CD14-positive monocyte (primary cell): ENCODE results near the gene NFKB1. TPM values are rescaled to one million over a fixed set of nuclear protein-coding genes. Genes with fewer than 3 reads are reported as not detected.
A peak's percentile ranks its signal among the peaks of the same experiment; 100 is the strongest.

Experiments used
- DNase-seq, 3 donors: peaks; one replicate each; pipeline ENCODE4 v3.0.0-alpha.2; 2011 to 2022
- H2AFZ ChIP-seq: 2 replicates; pipeline ENCODE4 v1.6.0; 2012; ENCODE audit warnings: mild to moderate bottlenecking, low read depth, low read length, inconsistent platforms; ENCODE audit not compliant: insufficient read depth, poor library complexity, severe bottlenecking
- H3K27ac ChIP-seq, 2 donors: 1 replicate in 1 of 2; 2 replicates in 1 of 2; pipeline ENCODE4 v1.5.1; 2012 to 2013; ENCODE audit warnings: low read length in 2 of 2, control low read depth in 1 of 2, inconsistent platforms in 1 of 2, low read depth in 1 of 2, mild to moderate bottlenecking in 1 of 2
- H3K27me3 ChIP-seq, 2 donors: one replicate each; pipeline versions ENCODE4 v1.6.0 to v1.6.1; 2011 to 2013; ENCODE audit warnings: low read length in 2 of 2; ENCODE audit not compliant: control insufficient read depth in 2 of 2, insufficient read depth in 2 of 2
- H3K36me3 ChIP-seq, 2 donors: replicated peaks in 1 of 2; 1 replicate in 1 of 2; 2 replicates in 1 of 2; pipeline versions ENCODE4 v1.5.1 to v1.6.1; 2012 to 2013; ENCODE audit warnings: low read length in 2 of 2, control low read depth in 1 of 2, inconsistent platforms in 1 of 2, mild to moderate bottlenecking in 1 of 2; ENCODE audit not compliant: insufficient read depth in 2 of 2, control insufficient read depth in 1 of 2
- H3K4me1 ChIP-seq, 2 donors: 1 replicate in 1 of 2; 2 replicates in 1 of 2; pipeline versions ENCODE4 v1.5.1 to v1.6.1; 2012 to 2013; ENCODE audit warnings: low read length in 2 of 2, control low read depth in 1 of 2, inconsistent platforms in 1 of 2, mild to moderate bottlenecking in 1 of 2, moderate library complexity in 1 of 2; ENCODE audit not compliant: insufficient read depth in 2 of 2, control insufficient read depth in 1 of 2
- H3K4me2 ChIP-seq: replicated peaks from 2 replicates; pipeline ENCODE3; 2012; ENCODE audit warnings: low read length, moderate library complexity, mild to moderate bottlenecking; ENCODE audit not compliant: poor library complexity, severe bottlenecking; ENCODE audit errors: extremely low read depth
- H3K4me3 ChIP-seq, 3 experiments: fragments of 200-600 bp in 1 of 3; sonication (generic) in 1 of 3; replicated peaks in 1 of 3; 1 replicate in 2 of 3; 2 replicates in 1 of 3; pipeline ENCODE4 v1.5.1; 2011 to 2013; ENCODE audit warnings: low read length in 3 of 3, mild to moderate bottlenecking in 3 of 3, control low read depth in 2 of 3, low read depth in 2 of 3, inconsistent platforms in 1 of 3, moderate library complexity in 1 of 3
- H3K79me2 ChIP-seq: 2 replicates; pipeline ENCODE4 v1.6.0; 2012; ENCODE audit warnings: mild to moderate bottlenecking, control low read depth, inconsistent platforms, low read length, moderate library complexity; ENCODE audit not compliant: insufficient read depth
- H3K9ac ChIP-seq: 2 replicates; pipeline ENCODE4 v1.6.0; 2017; ENCODE audit warnings: low read length, mild to moderate bottlenecking; ENCODE audit not compliant: insufficient read depth, poor library complexity, severe bottlenecking
- H3K9me3 ChIP-seq, 2 donors: replicated peaks in 1 of 2; 1 replicate in 1 of 2; 2 replicates in 1 of 2; pipeline versions ENCODE4 v1.5.1 to v1.6.1; 2012 to 2013; ENCODE audit warnings: low read length in 2 of 2, control low read depth in 1 of 2; ENCODE audit not compliant: control insufficient read depth in 1 of 2, insufficient read depth in 1 of 2
- H4K20me1 ChIP-seq: 2 replicates; pipeline ENCODE4 v1.6.0; 2012; ENCODE audit warnings: mild to moderate bottlenecking, low read length, control low read depth, moderate library complexity; ENCODE audit not compliant: insufficient read depth
- H3K27ac Mint-ChIP-seq, 7 donors: one replicate each; pipeline ENCODE4 v1.8.0; 2020; ENCODE audit warnings: mild to moderate bottlenecking in 7 of 7, mixed read lengths in 7 of 7, moderate library complexity in 6 of 7, inconsistent platforms in 2 of 7
- H3K27me3 Mint-ChIP-seq, 3 donors: one replicate each; pipeline ENCODE4 v1.8.0; 2021 to 2022; ENCODE audit warnings: low read depth in 3 of 3, mild to moderate bottlenecking in 3 of 3, mixed read lengths in 3 of 3, moderate library complexity in 3 of 3, inconsistent platforms in 1 of 3
- H3K36me3 Mint-ChIP-seq, 2 donors: one replicate each; pipeline ENCODE4 v1.8.0; 2020; ENCODE audit warnings: mixed read lengths in 2 of 2, inconsistent platforms in 1 of 2, mild to moderate bottlenecking in 1 of 2
- H3K4me1 Mint-ChIP-seq: one replicate; pipeline ENCODE4 v1.8.0; 2020; ENCODE audit warnings: mild to moderate bottlenecking, mixed read lengths
- H3K4me3 Mint-ChIP-seq, 2 donors: one replicate each; pipeline ENCODE4 v1.8.0; 2020; ENCODE audit warnings: mild to moderate bottlenecking in 2 of 2, mixed read lengths in 2 of 2, moderate library complexity in 1 of 2
- H3K9me3 Mint-ChIP-seq, 7 donors: one replicate each; pipeline ENCODE4 v1.8.0; 2020 to 2022; ENCODE audit warnings: mixed read lengths in 7 of 7, mild to moderate bottlenecking in 6 of 7, moderate library complexity in 6 of 7, inconsistent platforms in 2 of 7
- WGBS: methylation state at CpG from one replicate; pipeline ENCODE4 v1.1.5; 2013; ENCODE audit warnings: missing lambda C conversion rate; ENCODE audit not compliant: insufficient coverage; 5-methylcytosine and 5-hydroxymethylcytosine counted together
- intact Hi-C, 2 donors: fragments of 100-400 bp; cut with micrococcal nuclease; formaldehyde crosslinking; loops; one replicate each; pipeline versions ENCODE4 v1.15.0 to v1.15.1; 2023
- polyA plus RNA-seq, 3 donors: library from polyadenylated mRNA; depleted of rRNA in 1 of 3; unstranded in 2 of 3; stranded (reverse) in 1 of 3; fragments of 300-500 nt in 2 of 3; fragments of >200 nt in 1 of 3; fragmentation: Illumina TruSeq in 2 of 3; gene quantifications; 1 replicate in 2 of 3; 2 replicates in 1 of 3; pipeline ENCODE4 v1.2.3, GENCODE V29; 2012 to 2021
- TF ChIP-seq, protein P1 (sequence below): fragments of 200-600 bp; IDR thresholded peaks from one replicate; pipeline ENCODE4 v1.8.0; 2022; ENCODE audit warnings: antibody characterized with exemption, mild to moderate bottlenecking

The NFKB1 gene
- polyA plus RNA-seq, 3 donors: 9.0 to 34.4 (median 17.8) TPM

DNA sequence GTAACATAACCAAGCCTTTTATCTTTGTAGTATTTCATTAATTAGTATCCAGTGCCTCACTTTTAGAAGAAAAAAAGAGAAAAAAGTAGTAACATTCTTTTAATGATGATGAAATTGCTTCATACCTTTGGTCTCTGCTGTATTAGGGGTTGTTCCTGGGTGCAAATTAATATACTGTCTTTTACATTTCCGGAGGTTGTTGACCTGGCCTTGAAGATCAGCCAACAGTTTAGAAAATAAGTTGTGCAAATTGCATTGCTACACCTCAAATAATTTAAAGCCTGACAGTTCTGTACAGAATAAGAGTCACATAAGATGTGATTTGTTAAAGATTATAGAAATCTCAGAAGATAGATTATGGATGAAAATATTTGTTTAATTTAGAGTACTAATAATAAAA, 3.8 kb downstream of the NFKB1 start:
- Histone ChIP-seq H3K36me3 (peaks cover 0 to 5% of the 10 kb centered on the region in 2 donors), H3K9ac (no peak overlapping the region), H4K20me1 (peaks cover 83% of the 10 kb centered on the region), H3K4me3 (peak overlapping the region in 1 of 3 experiments; percentile 91), H3K27me3 (no peaks in the 10 kb centered on the region), H3K27ac (no peak overlapping the region), H3K4me1 (peaks cover 26 to 44% of the 10 kb centered on the region in 2 donors), H2AFZ (no peak overlapping the region), H3K9me3 (no peaks in the 10 kb centered on the region), H3K4me2 (peak overlapping the region; percentile 81), H3K79me2 (peaks cover 81% of the 10 kb centered on the region)
- no peak overlapping the region for H3K4me3 Mint-ChIP-seq
- no peak for DNase-seq
- H3K9me3 Mint-ChIP-seq: no peaks in the 10 kb centered on the region
- TF ChIP-seq, protein P1, sequence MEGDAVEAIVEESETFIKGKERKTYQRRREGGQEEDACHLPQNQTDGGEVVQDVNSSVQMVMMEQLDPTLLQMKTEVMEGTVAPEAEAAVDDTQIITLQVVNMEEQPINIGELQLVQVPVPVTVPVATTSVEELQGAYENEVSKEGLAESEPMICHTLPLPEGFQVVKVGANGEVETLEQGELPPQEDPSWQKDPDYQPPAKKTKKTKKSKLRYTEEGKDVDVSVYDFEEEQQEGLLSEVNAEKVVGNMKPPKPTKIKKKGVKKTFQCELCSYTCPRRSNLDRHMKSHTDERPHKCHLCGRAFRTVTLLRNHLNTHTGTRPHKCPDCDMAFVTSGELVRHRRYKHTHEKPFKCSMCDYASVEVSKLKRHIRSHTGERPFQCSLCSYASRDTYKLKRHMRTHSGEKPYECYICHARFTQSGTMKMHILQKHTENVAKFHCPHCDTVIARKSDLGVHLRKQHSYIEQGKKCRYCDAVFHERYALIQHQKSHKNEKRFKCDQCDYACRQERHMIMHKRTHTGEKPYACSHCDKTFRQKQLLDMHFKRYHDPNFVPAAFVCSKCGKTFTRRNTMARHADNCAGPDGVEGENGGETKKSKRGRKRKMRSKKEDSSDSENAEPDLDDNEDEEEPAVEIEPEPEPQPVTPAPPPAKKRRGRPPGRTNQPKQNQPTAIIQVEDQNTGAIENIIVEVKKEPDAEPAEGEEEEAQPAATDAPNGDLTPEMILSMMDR: no peak
- peaks cover 6 to 8% of the 10 kb centered on the region in 2 donors for H3K36me3 Mint-ChIP-seq
- peaks cover 0 to 1% (median 0%) of the 10 kb centered on the region in 3 donors for H3K27me3 Mint-ChIP-seq
- no CpG with 5 or more reads among the region's 1 CpG for WGBS
- peaks cover 54% of the 10 kb centered on the region for H3K4me1 Mint-ChIP-seq
- H3K27ac Mint-ChIP-seq: no peak overlapping the region
- intact Hi-C loops: loop anchor here in 1 of 2 donors (5.0 kb wide), 1 partner anchor 692 kb away; the partner anchor contains the start of gene CENPE

DNA sequence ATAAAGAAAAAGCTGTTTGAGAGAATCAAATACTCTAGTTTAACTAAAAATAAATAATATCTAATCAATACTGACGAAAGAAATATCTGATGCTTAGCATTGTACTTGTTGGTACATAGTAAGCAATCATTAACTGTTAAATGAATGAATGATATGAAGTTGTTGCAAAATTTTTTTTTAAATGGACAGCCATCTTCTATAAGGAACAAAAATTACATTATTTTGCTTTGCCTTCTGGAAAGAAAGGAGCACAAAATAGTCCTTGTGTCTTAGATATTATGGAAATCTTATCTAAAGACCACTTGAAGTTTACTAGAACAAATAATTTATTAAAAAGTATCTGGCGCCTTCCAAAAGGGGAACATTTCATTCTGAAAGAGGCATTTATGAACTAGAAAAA, 4.5 kb downstream of the NFKB1 start:
- Histone ChIP-seq H3K9me3 (no peaks in the 10 kb centered on the region), H3K36me3 (peaks cover 0 to 7% of the 10 kb centered on the region in 2 donors), H3K27ac (no peak overlapping the region), H3K4me3 (no peak overlapping the region), H3K27me3 (no peaks in the 10 kb centered on the region), H3K79me2 (peaks cover 86% of the 10 kb centered on the region), H2AFZ (no peak overlapping the region), H4K20me1 (peaks cover 90% of the 10 kb centered on the region), H3K4me1 (peaks cover 18 to 36% of the 10 kb centered on the region in 2 donors), H3K9ac (no peak overlapping the region), H3K4me2 (no peak overlapping the region)
- Mint-ChIP-seq H3K4me1 (peaks cover 50% of the 10 kb centered on the region), H3K27me3 (peaks cover 0 to under 1% (median 0%) of the 10 kb centered on the region in 3 donors), H3K4me3 (no peak overlapping the region), H3K36me3 (peaks cover 8 to 16% of the 10 kb centered on the region in 2 donors), H3K27ac (no peak overlapping the region), H3K9me3 (no peaks in the 10 kb centered on the region)
- no peak for DNase-seq
- TF ChIP-seq, protein P1: no peak
- intact Hi-C loops: no loop called here
- no CpG with 5 or more reads among the region's 2 CpGs for WGBS
